Ishikawa (cell line): Measurements from ENCODE around the gene ORM2.

Source experiments
- CEBPB ChIP-seq: IDR thresholded peaks from 2 replicates; pipeline ENCODE4 v1.6.1; 2012
- CREB1 ChIP-seq: IDR thresholded peaks from 2 replicates; pipeline ENCODE4 v1.6.1; 2012; ENCODE audit warnings: low read depth
- EGR1 ChIP-seq: IDR thresholded peaks from 2 replicates; pipeline ENCODE4 v1.6.1; 2012
- EP300 ChIP-seq: IDR thresholded peaks from 2 replicates; pipeline ENCODE4 v1.6.1; 2012; ENCODE audit warnings: borderline replicate concordance
- FOXM1 ChIP-seq: IDR thresholded peaks from 2 replicates; pipeline ENCODE4 v1.6.1; 2012; ENCODE audit warnings: low read depth, borderline replicate concordance
- MAX ChIP-seq: IDR thresholded peaks from 2 replicates; pipeline ENCODE4 v1.6.1; 2012
- NFIC ChIP-seq: IDR thresholded peaks from 2 replicates; pipeline ENCODE4 v1.6.1; 2012
- RAD21 ChIP-seq: IDR thresholded peaks from 2 replicates; pipeline ENCODE4 v1.6.1; 2012; ENCODE audit warnings: low read depth
- REST ChIP-seq: IDR thresholded peaks from 2 replicates; pipeline ENCODE4 v1.6.1; 2012; ENCODE audit warnings: low read depth, mild to moderate bottlenecking
- TAF1 ChIP-seq: IDR thresholded peaks from 2 replicates; pipeline ENCODE4 v1.6.1; 2012; ENCODE audit warnings: low read depth, mild to moderate bottlenecking
- TCF12 ChIP-seq: IDR thresholded peaks from 2 replicates; pipeline ENCODE4 v1.6.1; 2012; ENCODE audit warnings: low read depth
- TEAD4 ChIP-seq: IDR thresholded peaks from 2 replicates; pipeline ENCODE4 v1.6.1; 2012
- USF1 ChIP-seq: IDR thresholded peaks from 2 replicates; pipeline ENCODE4 v1.6.1; 2012
- YY1 ChIP-seq: IDR thresholded peaks from 2 replicates; pipeline ENCODE4 v1.6.1; 2012; ENCODE audit warnings: low read depth
- ZBTB7A ChIP-seq: IDR thresholded peaks from 2 replicates; pipeline ENCODE4 v1.6.1; 2012; ENCODE audit warnings: low read depth

ORM2 gene

GRCh38 chr9:114334490-114334889, 4.8 kb downstream of the ORM2 start:
- TF ChIP-seq CREB1 (no peak), YY1 (no peak), ZBTB7A (no peak), TAF1 (no peak), CEBPB (no peak), TCF12 (no peak), EP300 (no peak), MAX (no peak), NFIC (no peak), EGR1 (no peak), FOXM1 (no peak), REST (no peak), USF1 (no peak)

- TF ChIP-seq USF1 (no peak), EP300 (no peak), RAD21 (no peak), NFIC (no peak), CEBPB (no peak), EGR1 (no peak), YY1 (no peak), TEAD4 (no peak), REST (no peak), FOXM1 (no peak), CREB1 (no peak), TCF12 (no peak), ZBTB7A (no peak), TAF1 (no peak), MAX (no peak)
These were observed 6.1 kb downstream of the ORM2 start for GRCh38 chr9:114335745-114336144.

- no peak for TF ChIP-seq REST
- no peak for TF ChIP-seq CREB1
- no peak for TF ChIP-seq YY1
- TF ChIP-seq TCF12, result no peak
These were observed 6.5 kb downstream of the ORM2 start for GRCh38 chr9:114336157-114336556.

- TF ChIP-seq RAD21 (no peak), TCF12 (no peak), EP300 (no peak), TEAD4 (no peak), CREB1 (no peak), FOXM1 (no peak), MAX (no peak), YY1 (no peak), ZBTB7A (no peak), NFIC (no peak), USF1 (no peak), REST (no peak), TAF1 (no peak)
These were observed 7.2 kb downstream of the ORM2 start for GRCh38 chr9:114336699-114337395.
